Hematopoietic multipotent progenitor cell treated with erythropoietin and hydrocortisone succinate and interleukin-3 and kit ligand, for 6 days (in vitro differentiated cells): Measurements from ENCODE around the gene ARHGEF11.

Source experiments
- DNase-seq: peaks from one replicate; pipeline ENCODE4 v3.0.0-alpha.2; 2015

Gene ARHGEF11

GRCh38 chr1:156926175-156926574 lies 119.4 kb downstream of the ARHGEF11 start:
- DNase-seq: peak; percentile 97

- no peak for DNase-seq
Observed at GRCh38 chr1:156925154-156926010, 120.2 kb downstream of the ARHGEF11 start.

DNA sequence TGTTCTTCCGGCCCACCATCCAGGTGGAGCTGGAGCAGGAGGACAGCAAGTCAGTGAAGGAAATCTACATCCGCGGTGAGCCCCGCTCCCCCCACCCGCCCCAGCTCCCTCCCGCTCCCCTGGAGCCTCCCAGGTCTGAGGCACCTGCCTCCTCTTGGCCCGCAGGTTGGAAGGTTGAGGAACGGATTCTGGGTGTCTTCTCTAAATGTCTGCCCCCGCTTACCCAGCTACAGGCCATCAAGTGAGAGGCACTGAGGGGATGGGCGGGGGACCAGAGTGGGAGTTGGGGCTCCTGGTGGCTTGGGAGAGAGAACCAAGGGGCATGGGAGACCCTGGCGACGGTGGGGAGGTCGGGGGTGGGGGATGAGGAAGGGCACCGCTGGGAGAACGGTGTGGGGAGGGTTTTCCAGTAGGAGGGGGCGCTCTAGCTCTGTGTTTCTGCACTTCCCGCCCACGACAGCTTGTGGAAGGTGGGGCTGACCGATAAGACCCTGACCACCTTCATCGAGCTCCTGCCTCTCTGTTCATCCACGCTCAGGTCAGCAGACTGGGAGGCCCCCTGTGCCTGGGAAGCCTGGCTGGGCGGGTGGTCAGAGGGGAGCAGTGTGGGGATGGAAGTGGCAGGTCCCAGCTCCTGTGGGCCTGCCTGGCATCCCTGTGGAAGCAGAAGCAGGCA lies 120.9 kb downstream of the ARHGEF11 start:
- no peak for DNase-seq

- DNase-seq: no peak
Observed at GRCh38 chr1:156923670-156924477, 121.7 kb downstream of the ARHGEF11 start.

- DNase-seq: no peak
Observed at GRCh38 chr1:156922986-156923669, 122.4 kb downstream of the ARHGEF11 start.

- DNase-seq: no peak
Observed at GRCh38 chr1:156921053-156921529, 124.5 kb downstream of the ARHGEF11 start.

DNA sequence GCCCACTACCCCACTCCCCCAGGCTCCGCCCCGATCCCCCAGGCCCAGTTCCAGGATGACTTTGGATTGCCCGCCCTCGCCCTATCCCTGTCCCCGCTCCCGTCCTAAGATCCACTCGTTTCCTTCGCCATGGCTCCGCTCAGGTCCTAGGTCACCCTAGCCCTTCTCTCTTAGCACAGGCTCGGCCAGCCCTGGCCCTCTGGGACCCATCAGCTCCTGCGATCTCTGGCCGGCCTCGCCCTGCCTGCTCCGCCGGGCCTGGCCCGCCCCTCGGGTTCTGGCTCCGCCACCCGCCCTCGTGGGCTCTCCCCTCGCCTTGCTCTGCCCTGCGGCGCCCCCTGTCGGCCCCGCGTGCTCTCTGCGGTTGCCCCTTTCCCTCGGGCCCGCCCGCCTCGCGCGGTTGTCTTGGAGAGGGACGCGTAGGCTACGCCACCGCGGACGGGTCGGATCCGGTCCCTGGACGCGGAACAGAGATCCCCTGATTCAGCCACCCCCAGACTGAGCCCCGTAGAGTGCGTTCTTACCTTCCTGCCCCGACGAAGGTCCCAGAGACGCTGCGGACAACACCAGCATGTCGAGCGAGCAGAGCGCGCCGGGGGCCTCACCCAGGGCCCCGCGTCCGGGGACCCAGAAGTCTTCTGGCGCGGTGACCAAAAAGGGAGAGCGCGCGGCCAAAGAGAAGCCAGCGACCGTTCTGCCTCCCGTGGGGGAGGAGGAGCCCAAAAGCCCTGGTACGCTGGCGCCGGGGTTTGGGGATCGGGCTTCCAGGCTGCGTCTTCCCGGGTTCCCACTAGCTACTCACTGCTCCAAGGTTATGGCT lies 125.1 kb downstream of the ARHGEF11 start, which contains the start of gene LRRC71:
LRRC71 (plus strand) TSS at position 400 of the 820 bp plus-strand sequence; CDS start at position 572, 172 bp downstream.
- DNase-seq: peak; percentile 93

DNA sequence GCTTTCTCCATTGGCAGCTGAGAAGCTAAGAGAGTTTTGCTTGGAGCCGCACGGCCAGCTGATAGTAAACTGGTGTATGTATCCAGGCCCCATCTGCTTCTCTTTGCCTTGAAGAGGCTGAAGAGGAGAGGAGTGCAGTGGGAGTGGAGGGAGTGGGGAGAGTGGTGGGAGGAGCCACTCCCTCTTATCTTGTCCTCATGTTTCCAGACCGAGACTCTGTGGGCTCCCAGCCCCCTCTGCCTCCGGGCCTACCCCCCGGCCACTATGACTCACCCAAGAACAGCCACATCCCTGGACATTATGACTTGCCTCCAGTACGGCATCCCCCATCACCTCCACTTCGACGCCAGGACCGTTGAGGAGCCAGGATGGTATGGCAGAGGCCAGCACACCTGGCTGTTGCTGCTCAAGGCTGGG lies 131.1 kb downstream of the ARHGEF11 start:
- peak; percentile 79 for DNase-seq

DNA sequence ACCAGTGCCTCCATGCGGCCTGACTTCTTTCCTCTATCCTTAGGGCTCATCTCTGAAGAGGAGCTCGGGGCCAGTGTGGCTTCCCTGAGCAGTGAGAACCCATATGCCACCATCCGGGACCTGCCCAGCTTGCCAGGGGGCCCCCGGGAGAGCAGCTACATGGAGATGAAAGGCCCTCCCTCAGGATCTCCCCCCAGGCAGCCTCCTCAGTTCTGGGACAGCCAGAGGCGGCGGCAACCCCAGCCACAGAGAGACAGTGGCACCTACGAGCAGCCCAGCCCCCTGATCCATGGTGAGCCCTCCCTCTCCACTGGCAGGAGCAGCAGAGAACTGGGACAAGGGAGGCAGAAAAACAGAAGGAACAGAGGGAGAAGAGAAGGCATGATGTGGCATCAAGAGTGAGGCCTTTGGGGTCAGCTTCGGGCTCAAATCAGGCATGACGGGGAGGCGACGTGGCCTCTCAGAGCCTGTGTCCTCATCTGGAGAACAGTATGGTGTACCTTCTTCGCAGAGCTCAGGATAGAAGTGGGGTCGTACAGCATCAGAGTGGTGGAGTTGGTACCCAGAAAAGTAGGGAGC lies 131.6 kb downstream of the ARHGEF11 start:
- no peak for DNase-seq

DNA sequence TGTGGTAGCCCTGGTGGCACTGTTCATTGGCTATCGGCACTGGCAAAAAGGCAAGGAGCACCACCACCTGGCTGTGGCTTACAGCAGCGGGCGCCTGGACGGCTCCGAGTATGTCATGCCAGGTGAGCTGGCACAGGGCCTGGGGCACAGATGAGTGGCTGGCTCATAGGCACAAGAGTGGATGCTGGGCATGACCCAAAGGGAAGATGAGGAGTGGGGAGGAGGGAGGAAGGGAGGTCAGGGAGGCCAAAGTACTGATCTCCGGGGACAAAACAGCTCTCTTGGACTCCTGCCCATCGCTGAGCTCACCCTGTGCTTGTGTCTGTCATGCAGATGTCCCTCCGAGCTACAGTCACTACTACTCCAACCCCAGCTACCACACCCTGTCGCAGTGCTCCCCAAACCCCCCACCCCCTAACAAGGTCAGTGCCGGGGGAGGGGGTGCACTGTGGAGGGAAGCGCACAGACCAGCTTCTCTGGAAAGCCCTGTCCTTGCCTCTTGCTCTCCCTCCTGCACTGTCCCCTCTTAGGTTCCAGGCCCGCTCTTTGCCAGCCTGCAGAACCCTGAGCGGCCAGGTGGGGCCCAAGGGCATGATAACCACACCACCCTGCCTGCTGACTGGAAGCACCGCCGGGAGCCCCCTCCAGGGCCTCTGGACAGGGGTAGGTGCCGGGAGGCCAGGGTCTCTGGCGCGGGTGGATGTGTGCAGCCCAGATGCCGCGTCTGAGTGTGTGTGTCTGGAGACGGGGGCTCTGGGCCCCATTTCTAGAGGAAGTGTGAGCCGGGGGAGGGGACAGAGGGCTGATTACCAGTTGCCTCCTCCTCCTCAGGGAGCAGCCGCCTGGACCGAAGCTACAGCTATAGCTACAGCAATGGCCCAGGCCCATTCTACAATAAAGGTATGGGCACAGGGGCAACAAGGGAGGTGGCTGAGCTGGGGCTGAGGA lies 132.4 kb downstream of the ARHGEF11 start:
- DNase-seq: peak; percentile 52

DNA sequence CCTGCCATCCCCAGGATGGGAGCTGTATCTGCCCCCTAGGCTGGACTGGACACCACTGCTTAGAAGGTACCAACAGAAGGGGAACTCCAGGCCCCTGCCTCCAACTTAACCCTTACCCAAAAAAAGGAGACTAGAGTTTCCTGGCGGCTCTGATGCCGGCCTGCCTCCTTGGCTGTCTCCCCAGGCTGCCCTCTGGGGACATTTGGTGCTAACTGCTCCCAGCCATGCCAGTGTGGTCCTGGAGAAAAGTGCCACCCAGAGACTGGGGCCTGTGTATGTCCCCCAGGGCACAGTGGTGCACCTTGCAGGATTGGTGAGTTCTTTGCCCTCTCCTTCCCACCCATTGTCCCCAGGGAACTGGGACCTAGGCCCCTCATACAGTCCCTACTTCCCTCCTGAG lies 133.2 kb downstream of the ARHGEF11 start:
- DNase-seq: no peak

DNA sequence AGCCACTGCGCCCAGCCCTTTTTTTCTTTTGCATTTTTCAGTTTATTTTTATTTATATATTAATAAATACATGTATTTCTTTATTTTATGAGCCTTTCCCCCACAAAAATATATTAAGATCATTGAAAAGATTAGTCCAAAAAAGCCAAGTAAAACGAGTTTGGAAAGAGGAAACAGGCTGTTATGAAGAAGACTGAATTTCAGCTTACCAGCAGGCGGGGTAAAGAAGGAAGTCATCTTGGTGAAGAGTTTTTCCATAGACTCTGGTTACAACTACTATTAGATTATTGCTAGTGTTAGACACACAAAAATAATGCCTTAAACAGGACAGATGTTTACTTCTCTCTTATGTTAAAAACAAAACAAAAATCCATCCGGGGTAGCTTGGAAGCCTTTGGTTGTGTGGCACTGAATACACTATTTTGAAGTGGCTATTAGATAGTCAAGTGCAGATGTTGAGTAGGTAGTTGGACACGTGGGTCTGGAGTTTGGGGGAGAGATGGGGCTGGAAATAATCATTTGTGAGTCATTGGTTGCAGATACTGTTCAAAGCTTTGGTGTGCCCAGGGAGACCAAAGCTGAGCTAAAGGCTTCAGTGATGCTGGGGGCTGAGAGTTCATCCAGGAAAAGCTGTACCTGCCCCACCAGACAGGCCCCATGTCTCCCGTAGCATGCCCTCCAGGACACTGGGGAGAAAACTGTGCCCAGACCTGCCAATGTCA lies 133.8 kb downstream of the ARHGEF11 start:
- peak; percentile 44 for DNase-seq

DNA sequence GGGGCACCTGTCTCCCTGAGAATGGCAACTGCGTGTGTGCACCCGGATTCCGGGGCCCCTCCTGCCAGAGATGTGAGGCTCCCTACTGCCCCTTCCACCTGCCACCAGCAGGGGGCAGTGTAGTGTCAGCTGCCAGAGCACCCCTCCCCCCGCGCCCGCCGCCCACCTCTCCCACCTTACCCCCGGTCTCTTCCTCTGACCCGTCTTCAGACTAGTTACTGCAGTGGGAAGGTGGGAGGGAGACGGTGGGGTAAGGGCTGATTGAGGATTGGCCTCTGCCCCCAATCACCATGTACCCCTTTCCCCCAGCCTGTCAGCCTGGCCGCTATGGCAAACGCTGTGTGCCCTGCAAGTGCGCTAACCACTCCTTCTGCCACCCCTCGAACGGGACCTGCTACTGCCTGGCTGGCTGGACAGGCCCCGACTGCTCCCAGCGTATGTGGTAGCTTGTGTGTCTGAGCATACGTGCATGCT lies 135.2 kb downstream of the ARHGEF11 start:
- peak; percentile 68 for DNase-seq

GRCh38 chr1:156909671-156910070 lies 135.9 kb downstream of the ARHGEF11 start:
- DNase-seq: no peak

DNA sequence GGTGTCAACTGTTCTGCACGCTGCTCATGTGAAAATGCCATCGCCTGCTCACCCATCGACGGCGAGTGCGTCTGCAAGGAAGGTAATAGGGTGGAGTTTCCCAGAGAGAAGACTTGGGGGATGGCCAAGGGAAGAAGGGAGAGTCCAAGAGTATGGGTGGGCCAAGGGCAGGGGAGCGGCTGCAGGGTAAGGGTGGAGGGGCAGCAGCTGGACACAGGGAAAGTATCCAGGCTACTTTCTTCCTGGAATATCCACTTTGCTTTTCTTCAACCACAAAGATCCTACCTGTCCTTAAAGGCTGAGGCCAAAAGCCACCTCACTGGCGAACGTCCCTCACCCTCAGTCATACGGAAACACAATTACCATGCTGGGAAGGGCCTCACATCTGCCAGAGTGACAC lies 136.6 kb downstream of the ARHGEF11 start:
- DNase-seq: no peak

- DNase-seq: no peak
Observed at GRCh38 chr1:156908541-156908940, 137.0 kb downstream of the ARHGEF11 start.

GRCh38 chr1:156906206-156906906 lies 139.2 kb downstream of the ARHGEF11 start:
- DNase-seq: no peak

DNA sequence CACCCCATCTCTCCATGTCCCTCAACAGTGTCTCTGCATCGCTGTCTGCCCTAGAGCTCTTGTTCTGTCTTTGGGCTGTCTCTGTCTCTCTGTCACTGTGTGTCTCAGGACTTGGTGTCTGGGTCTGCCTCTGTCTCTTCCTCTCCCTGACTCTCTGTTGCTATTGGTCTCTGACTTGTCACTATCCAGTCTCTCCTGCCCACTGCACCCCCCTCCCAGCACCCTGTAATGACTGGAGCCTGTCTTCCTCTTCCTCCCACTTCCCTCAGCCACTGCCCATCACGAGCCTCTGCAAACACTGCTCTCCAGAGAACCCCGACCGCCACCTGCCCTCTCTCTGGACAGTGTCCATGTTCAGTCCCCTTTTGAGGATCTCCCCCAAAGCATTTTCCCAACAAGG lies 139.9 kb downstream of the ARHGEF11 start:
- DNase-seq: no peak
